GM12801 (cell line): Measurements from ENCODE around the gene SMIM24.

Source experiments
- CTCF ChIP-seq: IDR thresholded peaks from one replicate; pipeline ENCODE4 v1.5.1; 2011; ENCODE audit warnings: control low read depth; ENCODE audit not compliant: insufficient read length; ENCODE audit errors: extremely low read depth

The SMIM24 gene

DNA sequence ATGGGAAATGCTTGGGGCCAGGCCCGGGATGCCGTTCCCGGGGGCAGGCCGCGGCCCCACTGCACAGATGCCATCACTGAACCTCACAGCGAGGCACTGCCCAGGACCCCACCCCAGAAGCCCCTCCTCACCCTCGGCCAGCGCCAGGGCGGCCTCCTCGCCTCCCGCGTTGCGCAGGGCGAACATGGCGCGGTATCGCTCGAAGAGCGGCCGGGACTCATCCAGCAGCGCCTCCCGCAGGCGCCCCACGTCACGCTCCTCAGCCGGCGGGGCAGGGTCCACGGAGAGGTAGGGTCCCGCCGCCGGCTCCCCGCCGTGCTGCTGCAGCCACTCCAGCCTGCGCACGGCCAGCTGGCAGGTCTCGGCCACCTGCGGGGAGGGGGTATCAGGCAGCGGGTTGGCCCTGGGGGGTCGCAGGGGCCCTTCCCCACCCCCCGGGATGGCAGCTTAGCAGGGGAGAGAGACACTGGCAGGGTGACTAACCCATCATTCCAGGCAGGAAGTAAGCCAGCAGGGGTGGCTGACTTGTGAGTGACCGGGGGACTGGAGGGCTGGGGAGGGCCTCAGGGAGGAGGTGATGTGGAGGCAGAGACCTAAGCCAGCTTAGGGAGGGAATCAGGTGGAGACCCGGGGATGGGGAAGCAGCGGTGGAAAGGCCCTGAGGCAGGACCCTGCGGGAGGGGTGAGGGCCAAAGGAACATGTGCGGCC lies 12.0 kb upstream of the SMIM24 start:
- TF ChIP-seq CTCF = no peak

DNA sequence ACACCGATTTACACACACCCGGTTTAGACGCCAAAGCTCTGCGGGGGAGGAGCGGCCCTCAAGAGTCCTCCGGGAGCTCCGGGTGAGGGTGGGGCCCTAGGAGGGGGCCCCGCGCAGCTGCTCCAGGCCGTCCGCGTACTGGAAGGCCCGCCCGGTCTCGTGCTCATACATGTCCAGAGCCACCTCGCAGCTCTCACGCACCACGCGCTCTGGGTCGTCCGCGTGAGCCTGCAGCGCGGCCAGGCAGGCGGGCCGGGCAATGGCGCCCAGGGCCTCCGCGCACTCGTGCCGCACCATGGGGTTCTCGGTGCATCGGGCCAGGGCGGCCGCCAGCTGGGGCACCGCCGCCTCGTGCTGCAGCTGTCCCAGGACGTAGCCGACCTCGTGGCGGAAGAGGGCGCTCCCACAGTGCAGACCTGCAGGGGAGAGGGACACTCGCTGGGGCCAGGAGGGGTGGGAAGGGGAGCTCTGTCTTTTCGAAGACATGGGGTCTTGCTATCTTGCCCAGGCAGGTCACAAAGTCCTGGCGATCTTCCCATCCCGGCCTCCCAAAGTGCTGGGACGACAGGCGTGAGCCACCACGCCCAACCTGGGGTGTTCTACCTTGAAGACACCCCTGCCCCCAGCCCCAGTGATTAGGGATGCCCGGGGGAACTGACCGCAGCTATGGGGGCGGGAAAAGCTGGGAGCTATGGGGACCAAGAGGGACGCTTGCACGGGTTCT lies 11.2 kb upstream of the SMIM24 start:
- no peak for TF ChIP-seq CTCF

- no peak for TF ChIP-seq CTCF
Observed at GRCh38 chr19:3483226-3483628, 2.9 kb upstream of the SMIM24 start, which contains the start of gene SMIM44. SMIM44 (minus strand) TSS chr19:3483441; CDS start chr19:3483403, 38 bp downstream.

DNA sequence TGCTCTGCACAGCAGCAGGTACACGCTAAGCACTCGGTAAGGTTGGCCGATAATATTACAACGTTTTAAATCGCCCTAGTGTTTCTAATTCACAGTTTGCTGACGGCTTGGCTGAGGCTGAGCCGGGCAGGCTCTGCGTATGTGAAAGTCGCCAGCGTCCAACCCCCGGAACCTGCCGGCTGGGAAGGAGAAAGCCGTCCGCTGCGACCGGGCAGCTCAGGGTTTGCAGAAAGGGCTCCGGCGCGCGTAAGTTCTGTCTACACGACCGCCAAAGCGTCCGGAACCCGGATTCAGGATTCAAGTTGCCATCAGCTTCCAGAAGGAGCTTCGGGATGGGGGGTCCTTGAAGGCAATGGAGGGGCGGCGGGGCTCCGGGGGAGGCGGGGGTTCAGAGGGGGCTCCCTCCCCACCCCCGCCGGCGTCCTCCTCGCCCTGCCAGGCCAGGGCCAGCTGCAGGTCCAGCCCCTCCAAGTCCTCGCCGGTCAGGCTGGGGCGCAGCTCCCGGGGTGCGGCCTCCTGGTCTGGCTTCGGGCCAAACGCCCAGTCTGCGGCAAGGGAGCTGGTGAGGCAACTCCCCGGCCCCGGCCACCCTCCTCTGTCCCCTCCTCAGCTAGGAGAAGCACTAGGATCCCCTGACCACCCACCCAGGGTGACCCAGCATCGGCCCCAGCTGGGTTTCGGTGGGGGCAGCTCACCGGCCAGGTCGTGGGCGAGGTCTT lies 2.3 kb upstream of the SMIM24 start:
- no peak for TF ChIP-seq CTCF

- TF ChIP-seq CTCF = no peak
Observed at GRCh38 chr19:3481241-3482090, 1.1 kb upstream of the SMIM24 start.

GRCh38 chr19:3479834-3480215 lies 500 bp downstream of the SMIM24 start:
- no peak for TF ChIP-seq CTCF
